Ovary (tissue), 9 donors: ENCODE results near the gene JSRP1. TPM values are rescaled to one million over a fixed set of nuclear protein-coding genes. Genes with fewer than 3 reads are reported as not detected.

Source experiments
- DNase-seq, 5 donors: peaks; one replicate each; pipeline ENCODE4 v3.0.0-alpha.2; 2019 to 2020
- H3K27ac ChIP-seq, 2 donors: fragments of 200-600 bp; one replicate each; pipeline versions ENCODE4 v1.5.1 to v1.8.0; 2019 to 2022
- H3K27me3 ChIP-seq: fragments of 200-600 bp; one replicate; pipeline ENCODE4 v1.8.0; 2022
- H3K36me3 ChIP-seq: fragments of 200-600 bp; sonication (generic); one replicate; pipeline ENCODE4 v1.5.1; 2019
- H3K4me1 ChIP-seq: one replicate; pipeline ENCODE4 v1.8.1; 2013; ENCODE audit warnings: mild to moderate bottlenecking, moderate library complexity; ENCODE audit not compliant: insufficient read depth
- H3K4me3 ChIP-seq: fragments of 200-600 bp; sonication (generic); one replicate; pipeline ENCODE4 v1.5.1; 2017
- H3K9me3 ChIP-seq, 2 donors: fragments of 200-600 bp in 1 of 2; sonication (generic) in 1 of 2; one replicate each; pipeline versions ENCODE4 v1.5.1 to v1.8.1; 2013 to 2019; ENCODE audit warnings: mild to moderate bottlenecking in 1 of 2, moderate library complexity in 1 of 2
- EP300 ChIP-seq: sonication (generic); formaldehyde crosslinking; IDR thresholded peaks from one replicate; pipeline ENCODE4 v1.6.1; 2017; ENCODE audit warnings: antibody characterized with exemption
- POLR2A ChIP-seq: fragments of 450-650 bp; IDR thresholded peaks from one replicate; pipeline ENCODE4 v1.6.1; 2017; ENCODE audit warnings: antibody characterized with exemption, mild to moderate bottlenecking, moderate library complexity
- WGBS, 3 donors: extraction: QIAGEN DNeasy Blood & Tissue Kit in 1 of 3; methylation state at CpG; one replicate each; pipeline versions ENCODE4 v1.1.5 to v1.1.7; 2013 to 2017; 5-methylcytosine and 5-hydroxymethylcytosine counted together
- intact Hi-C, 4 donors: fragments of 100-400 bp; cut with DNase I; formaldehyde crosslinking; loops; one replicate each; pipeline versions ENCODE4 v1.11.0 to v1.15.1; 2022 to 2023
- polyA plus RNA-seq, 2 donors: library from polyadenylated mRNA; stranded (reverse); fragments of 200-250 nt in 1 of 2; fragments of 350-450 nt in 1 of 2; fragmentation: Illumina TruSeq in 1 of 2; extraction: RNeasy Lipid Tissue Mini Kit (QIAGEN cat#74804) in 1 of 2; gene quantifications; one replicate each; pipeline ENCODE4 v1.2.3, GENCODE V29; 2013 to 2014
- total RNA-seq, 7 donors: library from RNA; depleted of rRNA in 2 of 7; stranded (reverse); fragments of >200 nt in 2 of 7; fragmentation: NEBNext Ultra II Directional in 3 of 7; extraction: Animal tissue kit (Norgen Biotek cat#: 25700) in 3 of 7; gene quantifications; one replicate each; pipeline versions ENCODE4 v1.1.0 to v1.2.4, GENCODE V29; 2016 to 2023
- TF ChIP-seq, protein P1 (sequence below), 3 donors: fragments of 450-650 bp in 2 of 3; fragments of 200-600 bp in 1 of 3; IDR thresholded peaks; one replicate each; pipeline versions ENCODE4 v1.5.1 to v1.8.0; 2016 to 2022; ENCODE audit warnings: antibody characterized with exemption in 3 of 3, mild to moderate bottlenecking in 1 of 3
- donor health status: DM: no; HTN: no; CAD: no; lungs with moderate emphysema.
- donor health status: DM: no; HTN: no; CAD: no.
- donor health status: Bipolar disorder and iron deficiency.
- donor health status: DM: yes; HTN: yes; CAD: no.
- donor health status: DM: no; HTN: no; CAD: no.
- donor health status: DM: yes; HTN: yes; CAD: no.

JSRP1 gene
- total and polyA plus RNA-seq, 9 donors: 0.30 to 0.92 (median 0.35) TPM; not detected in 4

- H3K27ac ChIP-seq: no peak overlapping the region
- H3K4me3 ChIP-seq: no peak overlapping the region
- intact Hi-C loops: loop anchor here in 2 of 4 donors (5.0 to 10.0 kb wide), 2 partner anchors 63 to 65 kb away; partner anchors contain the start of gene DOT1L (in 1 of the 2)
- H3K4me1 ChIP-seq: no peaks in the 10 kb centered on the region
- no peaks in the 10 kb centered on the region for H3K36me3 ChIP-seq
- TF ChIP-seq EP300: no peak
- TF ChIP-seq POLR2A: no peak
- TF ChIP-seq, protein P1, sequence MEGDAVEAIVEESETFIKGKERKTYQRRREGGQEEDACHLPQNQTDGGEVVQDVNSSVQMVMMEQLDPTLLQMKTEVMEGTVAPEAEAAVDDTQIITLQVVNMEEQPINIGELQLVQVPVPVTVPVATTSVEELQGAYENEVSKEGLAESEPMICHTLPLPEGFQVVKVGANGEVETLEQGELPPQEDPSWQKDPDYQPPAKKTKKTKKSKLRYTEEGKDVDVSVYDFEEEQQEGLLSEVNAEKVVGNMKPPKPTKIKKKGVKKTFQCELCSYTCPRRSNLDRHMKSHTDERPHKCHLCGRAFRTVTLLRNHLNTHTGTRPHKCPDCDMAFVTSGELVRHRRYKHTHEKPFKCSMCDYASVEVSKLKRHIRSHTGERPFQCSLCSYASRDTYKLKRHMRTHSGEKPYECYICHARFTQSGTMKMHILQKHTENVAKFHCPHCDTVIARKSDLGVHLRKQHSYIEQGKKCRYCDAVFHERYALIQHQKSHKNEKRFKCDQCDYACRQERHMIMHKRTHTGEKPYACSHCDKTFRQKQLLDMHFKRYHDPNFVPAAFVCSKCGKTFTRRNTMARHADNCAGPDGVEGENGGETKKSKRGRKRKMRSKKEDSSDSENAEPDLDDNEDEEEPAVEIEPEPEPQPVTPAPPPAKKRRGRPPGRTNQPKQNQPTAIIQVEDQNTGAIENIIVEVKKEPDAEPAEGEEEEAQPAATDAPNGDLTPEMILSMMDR (IDR thresholded peaks at IDR 0.05): no peak
- WGBS, 3 donors: 84 to 87% (median 87%) methylated on average over 40 to 43 of the region's 43 CpGs
- H3K9me3 ChIP-seq: no peaks in the 10 kb centered on the region
- DNase-seq: no peak
- H3K27me3 ChIP-seq: no peaks in the 10 kb centered on the region
Measured at GRCh38 chr19:2230033-2230531, 26.1 kb downstream of the JSRP1 start.

DNA sequence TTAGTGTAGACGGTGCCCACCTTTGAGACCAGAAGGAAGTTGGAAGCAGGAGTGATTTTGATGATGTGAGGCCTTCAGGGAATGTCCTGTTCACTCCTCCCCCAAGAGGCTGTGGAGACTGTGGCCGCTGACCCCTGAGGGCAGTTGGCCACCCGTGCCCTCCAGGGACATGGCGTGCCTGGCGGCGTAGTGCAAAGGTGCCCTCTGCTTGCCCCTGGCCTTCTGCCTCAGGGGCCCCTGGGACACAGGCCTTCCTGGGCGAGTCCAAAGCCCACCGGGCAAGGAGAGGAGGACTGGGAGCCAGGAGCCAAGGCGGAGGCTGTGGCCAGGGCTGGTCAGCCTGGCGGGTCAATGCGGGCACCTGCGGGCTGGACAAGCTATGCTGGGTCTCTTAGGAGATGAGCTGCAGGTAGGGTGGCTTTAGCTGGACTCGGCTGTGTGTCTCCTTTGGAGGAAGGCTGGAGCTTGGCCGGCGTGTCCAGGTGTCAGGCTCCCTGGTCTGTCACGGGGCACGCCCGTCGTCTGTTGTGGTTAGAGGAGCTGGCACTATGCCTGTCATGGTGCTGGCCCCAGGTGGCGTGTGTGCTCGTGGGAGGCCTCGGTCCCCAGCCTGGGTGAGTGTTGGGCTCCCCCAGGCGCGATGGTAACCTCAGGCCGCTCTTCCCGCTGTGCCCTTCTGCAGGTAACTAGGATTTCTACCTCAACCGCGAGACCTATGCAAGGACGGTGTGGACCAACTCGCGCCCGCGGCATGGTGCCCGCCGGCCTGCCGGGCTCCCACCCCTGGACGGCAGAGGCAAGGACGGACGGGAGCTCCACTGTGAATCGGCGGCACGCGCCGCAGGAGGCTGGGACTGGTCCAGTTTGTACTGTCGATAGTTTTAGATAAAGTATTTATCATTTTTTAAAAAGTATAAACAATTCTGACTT is 26.8 kb downstream of the JSRP1 start:
- no peak overlapping the region for H3K27ac ChIP-seq
- no peak overlapping the region for H3K4me3 ChIP-seq
- no peaks in the 10 kb centered on the region for H3K36me3 ChIP-seq
- 87 to 91% (median 88%) methylated on average over 43 to 45 of the region's 45 CpGs for WGBS, 3 donors
- H3K9me3 ChIP-seq: no peaks in the 10 kb centered on the region
- no peak for TF ChIP-seq EP300
- no peak for TF ChIP-seq POLR2A
- TF ChIP-seq, protein P1 (IDR thresholded peaks at IDR 0.05): no peak
- H3K27me3 ChIP-seq: no peaks in the 10 kb centered on the region
- intact Hi-C loops: loop anchor here in 3 of 4 donors (5.0 to 10.0 kb wide), 3 partner anchors 62 to 67 kb away; partner anchors contain the start of gene DOT1L (in 2 of the 3)
- no peaks in the 10 kb centered on the region for H3K4me1 ChIP-seq
- DNase-seq: no peak

- H3K27ac ChIP-seq: no peak overlapping the region
- H3K9me3 ChIP-seq: no peaks in the 10 kb centered on the region
- TF ChIP-seq, protein P1 (IDR thresholded peaks at IDR 0.05): no peak
- TF ChIP-seq POLR2A (no peak), EP300 (no peak)
- WGBS, 3 donors: 87 to 89% (median 89%) methylated on average over 48 of the region's 48 CpGs
- H3K4me3 ChIP-seq: no peak overlapping the region
- intact Hi-C loops: loop anchor here in 1 of 4 donors (5.0 kb wide), 1 partner anchor 66 kb away; the partner anchor contains the start of gene DOT1L
- H3K27me3 ChIP-seq: no peaks in the 10 kb centered on the region
- no peaks in the 10 kb centered on the region for H3K4me1 ChIP-seq
- H3K36me3 ChIP-seq: no peaks in the 10 kb centered on the region
- DNase-seq: no peak
Measured at GRCh38 chr19:2228157-2229030, 27.8 kb downstream of the JSRP1 start.
